Common myeloid progenitor, CD34-positive (primary cell): ENCODE data around the gene PTK6.

Experiments
- CTCF ChIA-PET: fragments of 350-600 bp; sonication (Branson Sonifier 250); formaldehyde crosslinking; loops from one replicate; lab custom pipeline; 2021; ENCODE audit warnings: antibody characterized with exemption; lab: Charles Lee
- POLR2A ChIA-PET: fragments of 350-600 bp; sonication (Branson Sonifier 250); formaldehyde crosslinking; loops from one replicate; lab custom pipeline; 2021; ENCODE audit warnings: antibody characterized with exemption; lab: Charles Lee
- DNase-seq, 3 donors: peaks; one replicate each; pipeline versions ENCODE4 v3.0.0 to v3.0.0-alpha.2; 2013
- H3K27ac ChIP-seq, 2 experiments: 1 replicate in 1 of 2; 2 replicates in 1 of 2; pipeline ENCODE4 v1.7.0; 2013; ENCODE audit warnings: inconsistent platforms in 2 of 2, low read length in 2 of 2, mild to moderate bottlenecking in 2 of 2, low read depth in 1 of 2, moderate library complexity in 1 of 2; ENCODE audit not compliant: severe bottlenecking in 2 of 2, insufficient read depth in 1 of 2, poor library complexity in 1 of 2
- H3K27me3 ChIP-seq, 5 experiments: replicated peaks in 2 of 5; 1 replicate in 3 of 5; 2 replicates in 2 of 5; pipeline versions ENCODE4 v1.6.1 to v1.7.0; 2013; ENCODE audit warnings: low read length in 4 of 5, mild to moderate bottlenecking in 2 of 5, moderate library complexity in 2 of 5, inconsistent platforms in 1 of 5; ENCODE audit not compliant: insufficient read depth in 5 of 5, control insufficient read depth in 4 of 5
- H3K36me3 ChIP-seq, 4 experiments: 1 replicate in 2 of 4; 2 replicates in 2 of 4; pipeline versions ENCODE4 v1.6.1 to v1.7.0; 2013; ENCODE audit warnings: low read length in 3 of 4, control low read depth in 1 of 4, mild to moderate bottlenecking in 1 of 4; ENCODE audit not compliant: control insufficient read depth in 4 of 4, insufficient read depth in 4 of 4
- H3K4me1 ChIP-seq, 4 experiments: 1 replicate in 3 of 4; 2 replicates in 1 of 4; pipeline versions ENCODE4 v1.6.1 to v1.7.1; 2013; ENCODE audit warnings: low read length in 3 of 4, mild to moderate bottlenecking in 3 of 4, control low read depth in 1 of 4, inconsistent platforms in 1 of 4, moderate library complexity in 1 of 4; ENCODE audit not compliant: control insufficient read depth in 4 of 4, insufficient read depth in 4 of 4; ENCODE audit errors: control extremely low read depth in 1 of 4
- H3K4me3 ChIP-seq, 7 experiments: 1 replicate in 4 of 7; 2 replicates in 3 of 7; pipeline versions ENCODE4 v1.5.1 to v1.7.0; 2013; ENCODE audit warnings: mild to moderate bottlenecking in 7 of 7, low read length in 6 of 7, moderate library complexity in 6 of 7, inconsistent platforms in 2 of 7, low read depth in 2 of 7, control low read depth in 1 of 7; ENCODE audit not compliant: insufficient read depth in 4 of 7, control insufficient read depth in 1 of 7; ENCODE audit errors: extremely low read depth in 1 of 7
- H3K9me3 ChIP-seq, 5 experiments: 1 replicate in 4 of 5; 2 replicates in 1 of 5; pipeline versions ENCODE4 v1.6.1 to v1.7.1; 2013; ENCODE audit warnings: low read length in 4 of 5, mild to moderate bottlenecking in 2 of 5, inconsistent platforms in 1 of 5, low read depth in 1 of 5, moderate library complexity in 1 of 5; ENCODE audit not compliant: control insufficient read depth in 4 of 5, insufficient read depth in 2 of 5; ENCODE audit errors: control extremely low read depth in 1 of 5
- WGBS: methylation state at CpG from one replicate; pipeline ENCODE4 v1.1.5; 2013; ENCODE audit not compliant: insufficient coverage; 5-methylcytosine and 5-hydroxymethylcytosine counted together

The PTK6 gene

GRCh38 chr20:63565699-63566335 is 28.6 kb upstream of the PTK6 start:
- WGBS: 95% methylated on average over 40 of the region's 43 CpGs
- Histone ChIP-seq H3K4me1 (peaks cover 0 to 28% (median 25%) of the 10 kb centered on the region in 4 experiments), H3K27me3 (peaks cover 0 to 33% (median 4%) of the 10 kb centered on the region in 5 experiments), H3K4me3 (no peak overlapping the region), H3K9me3 (no peaks in the 10 kb centered on the region), H3K36me3 (peaks cover 0 to 11% (median 0%) of the 10 kb centered on the region in 4 experiments), H3K27ac (no peak overlapping the region)
- DNase-seq: no peak
- ChIA-PET CTCF (interaction anchor here (0.9 to 1.7 kb wide), 6 partner anchors 9 to 28 kb away, joined by 3 to 7 read pairs (median 4); partner anchors contain the start of gene PTK6), POLR2A (interaction anchor here (1.3 kb wide), 1 partner anchor 28 kb away, joined by 5 read pairs; the partner anchor contains the start of gene PTK6)

GRCh38 chr20:63565021-63565698 is 28.0 kb upstream of the PTK6 start:
- no peak overlapping the region for H3K27ac ChIP-seq
- POLR2A ChIA-PET: interaction anchor here (1.3 kb wide), 1 partner anchor 27 kb away, joined by 5 read pairs; the partner anchor contains the start of gene PTK6
- no peak for DNase-seq
- CTCF ChIA-PET: interaction anchor here (0.9 to 1.7 kb wide), 4 partner anchors 8 to 27 kb away, joined by 3 to 7 read pairs (median 4); partner anchors contain the start of gene PTK6
- H3K36me3 ChIP-seq: peaks cover 0 to 13% (median 0%) of the 10 kb centered on the region in 4 experiments
- WGBS: 98% methylated on average over 61 of the region's 61 CpGs
- peaks cover 0 to 28% (median 25%) of the 10 kb centered on the region in 4 experiments for H3K4me1 ChIP-seq
- peaks cover 0 to 30% (median 4%) of the 10 kb centered on the region in 5 experiments for H3K27me3 ChIP-seq
- H3K4me3 ChIP-seq: no peak overlapping the region
- H3K9me3 ChIP-seq: no peaks in the 10 kb centered on the region

DNA sequence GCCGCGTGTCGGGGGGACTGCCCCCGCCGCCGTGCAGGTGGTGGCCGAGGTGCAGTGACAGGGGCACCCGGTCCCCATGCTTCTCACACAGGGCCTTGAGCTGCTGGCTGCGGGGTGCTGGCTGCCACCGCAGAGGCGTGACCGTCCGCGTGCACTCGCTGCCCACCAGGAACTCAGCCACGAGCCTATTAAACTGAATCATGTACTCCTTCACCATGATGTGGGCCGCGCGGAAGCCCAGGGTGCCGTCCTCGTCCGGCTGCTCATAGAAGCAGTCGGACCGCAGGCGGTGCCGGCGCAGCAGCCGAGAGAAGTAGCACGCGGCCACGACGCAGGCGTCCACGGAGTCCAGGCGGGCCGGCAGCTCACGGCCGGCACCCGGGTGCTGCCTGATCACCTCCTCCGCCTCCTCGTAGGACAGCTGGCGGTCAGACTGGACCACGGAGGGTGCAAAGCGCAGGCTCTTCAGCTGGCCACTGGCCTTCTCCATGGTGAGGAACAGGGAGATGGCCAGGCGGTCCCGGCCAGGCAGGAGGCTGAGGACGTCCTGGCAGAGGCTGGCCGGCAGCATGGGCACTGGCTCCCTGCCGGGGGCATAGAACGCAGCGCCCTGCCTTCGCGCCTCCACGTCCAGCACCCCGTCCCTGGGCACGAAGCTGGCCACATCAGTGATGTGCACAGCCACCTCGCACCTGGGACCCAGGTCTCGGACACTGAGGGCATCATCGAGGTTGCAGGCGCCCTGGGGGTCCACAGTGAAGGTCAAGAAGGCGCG is 27.0 kb upstream of the PTK6 start:
- no peaks in the 10 kb centered on the region for H3K9me3 ChIP-seq
- WGBS: 96% methylated on average over 60 of the region's 62 CpGs
- POLR2A ChIA-PET: interaction anchor here (1.3 kb wide), 1 partner anchor 26 kb away, joined by 5 read pairs; the partner anchor contains the start of gene PTK6
- peaks cover 0 to 24% (median 4%) of the 10 kb centered on the region in 5 experiments for H3K27me3 ChIP-seq
- H3K4me1 ChIP-seq: peaks cover 0 to 25% (median 25%) of the 10 kb centered on the region in 4 experiments
- H3K36me3 ChIP-seq: peaks cover 0 to 13% (median 0%) of the 10 kb centered on the region in 4 experiments
- CTCF ChIA-PET: interaction anchor here (0.9 to 1.7 kb wide), 3 partner anchors 9 to 26 kb away, joined by 3 to 7 read pairs (median 6); partner anchors contain the start of gene PTK6
- H3K4me3 ChIP-seq: no peak overlapping the region
- no peak for DNase-seq
- no peak overlapping the region for H3K27ac ChIP-seq

DNA sequence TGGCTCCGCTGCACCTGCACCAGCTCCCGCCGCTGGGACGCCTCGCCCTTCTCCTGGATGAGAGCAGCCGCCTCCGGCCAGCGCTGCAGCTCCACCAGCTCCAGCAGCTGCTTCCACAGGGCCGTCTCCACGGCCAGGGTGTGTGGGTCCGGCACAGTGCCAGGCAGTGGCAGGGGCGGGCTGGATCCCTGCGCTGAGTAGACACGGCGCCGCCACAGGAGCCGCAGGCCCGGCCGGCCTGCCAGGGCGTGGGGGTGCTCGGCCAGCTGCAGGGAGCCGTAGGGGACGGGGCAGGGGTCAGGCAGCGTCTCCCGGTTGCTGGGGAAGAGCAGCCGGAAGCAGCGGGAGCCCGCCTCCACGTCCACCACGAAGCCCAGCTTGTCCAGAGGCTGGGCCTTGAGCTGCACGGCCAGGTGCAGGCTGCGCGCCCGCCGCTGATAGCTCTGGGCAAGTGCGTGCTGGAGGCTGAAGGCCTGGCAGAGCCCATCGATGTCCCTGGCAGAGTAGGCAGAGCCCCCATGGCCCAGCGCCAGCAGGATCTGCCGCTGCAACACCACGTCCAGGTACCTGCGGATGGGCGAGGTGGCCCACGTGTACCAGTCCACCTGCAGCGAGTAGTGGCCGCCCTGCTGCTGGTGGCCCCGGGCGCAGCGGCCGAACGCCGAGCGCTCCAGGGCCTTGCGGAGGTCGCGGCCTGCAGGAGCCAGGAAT is 26.2 kb upstream of the PTK6 start:
- POLR2A ChIA-PET: interaction anchor here (0.8 kb wide), 1 partner anchor 20 kb away, joined by 3 read pairs; no protein-coding TSS in a partner anchor
- Histone ChIP-seq H3K27ac (no peak overlapping the region), H3K4me3 (no peak overlapping the region), H3K36me3 (peaks cover 0 to 13% (median 0%) of the 10 kb centered on the region in 4 experiments), H3K27me3 (peaks cover 0 to 16% (median under 1%) of the 10 kb centered on the region in 5 experiments), H3K9me3 (no peaks in the 10 kb centered on the region), H3K4me1 (peaks cover 0 to 18% (median 16%) of the 10 kb centered on the region in 4 experiments)
- WGBS: 97% methylated on average over 47 of the region's 55 CpGs
- no peak for DNase-seq
- CTCF ChIA-PET: interaction anchor here (0.9 to 1.0 kb wide), 2 partner anchors 9 to 17 kb away, joined by 3 to 4 read pairs; no protein-coding TSS in a partner anchor

DNA sequence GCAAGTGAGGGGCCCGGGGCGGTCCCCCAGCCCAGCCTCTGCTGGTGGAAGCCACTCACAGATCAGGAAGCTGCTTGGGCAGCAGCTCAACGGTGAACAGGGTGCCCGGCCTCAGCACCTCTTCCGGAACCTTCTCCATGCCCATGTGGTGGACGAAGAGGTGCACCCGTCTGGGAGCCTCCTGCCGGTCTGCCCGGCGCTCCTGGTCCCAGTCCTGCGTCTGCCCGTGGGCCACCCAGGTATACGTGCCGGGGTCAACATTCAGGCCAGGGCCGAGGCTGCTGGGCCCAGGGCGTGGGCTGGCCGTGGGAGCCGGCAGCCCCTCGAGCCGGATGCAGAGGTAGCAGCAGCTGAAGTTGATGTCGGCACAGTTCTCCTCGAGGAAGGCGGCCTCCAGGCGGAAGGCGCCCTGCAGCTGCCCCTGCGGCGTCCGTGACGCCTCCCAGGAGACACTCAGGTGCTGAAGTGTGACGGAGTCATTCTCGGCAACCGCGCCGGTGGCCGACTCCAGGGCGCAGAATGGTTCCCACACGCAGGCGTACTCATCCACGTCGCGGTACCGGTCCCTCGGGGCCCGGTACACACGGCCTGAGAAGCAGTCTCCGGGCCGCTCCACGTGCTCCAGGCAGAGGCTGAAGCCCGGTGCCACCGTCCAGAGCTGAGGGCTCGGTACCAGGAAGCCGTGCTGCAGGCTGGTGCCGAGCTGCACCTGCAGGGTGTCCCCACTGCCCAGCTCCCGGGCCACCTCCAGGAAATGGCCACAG is 25.5 kb upstream of the PTK6 start:
- H3K9me3 ChIP-seq: no peaks in the 10 kb centered on the region
- peaks cover 0 to 11% (median 9%) of the 10 kb centered on the region in 4 experiments for H3K4me1 ChIP-seq
- ChIA-PET CTCF (interaction anchor here (0.9 to 1.7 kb wide), 4 partner anchors 8 to 18 kb away, joined by 3 to 4 read pairs (median 4); no protein-coding TSS in a partner anchor), POLR2A (interaction anchor here (0.8 kb wide), 1 partner anchor 19 kb away, joined by 3 read pairs; no protein-coding TSS in a partner anchor)
- no peak overlapping the region for H3K4me3 ChIP-seq
- WGBS: 98% methylated on average over 48 of the region's 54 CpGs
- H3K27ac ChIP-seq: no peak overlapping the region
- H3K36me3 ChIP-seq: peaks cover 0 to 13% (median 0%) of the 10 kb centered on the region in 4 experiments
- no peak for DNase-seq
- H3K27me3 ChIP-seq: peaks cover 0 to 16% (median 0%) of the 10 kb centered on the region in 5 experiments
